Heart left ventricle (tissue), 16 donors: ENCODE data around the gene ADAMTS5. TPM values are rescaled to one million over a fixed set of nuclear protein-coding genes. Genes with fewer than 3 reads are reported as not detected.

Experiments
- ATAC-seq, 4 donors: fragments of 200-7000 bp; cut with Tn5 transposase; one replicate each; pipeline ENCODE4 v1.9.1; 2020 to 2022; ENCODE audit warnings: moderate library complexity in 4 of 4, mild to moderate bottlenecking in 3 of 4, moderate number of reproducible peaks in 1 of 4
- DNase-seq, 5 donors: peaks; one replicate each; pipeline ENCODE4 v3.0.0-alpha.2; 2020
- H3K27ac ChIP-seq, 12 donors: fragments of 200-600 bp; sonication (generic) in 4 of 12; one replicate each; pipeline versions ENCODE4 v1.5.0 to v1.8.0; 2016 to 2022; ENCODE audit warnings: mild to moderate bottlenecking in 2 of 12
- H3K27me3 ChIP-seq, 9 donors: fragments of 200-600 bp; sonication (generic) in 2 of 9; one replicate each; pipeline versions ENCODE4 v1.5.1 to v1.8.0; 2016 to 2022; ENCODE audit warnings: mild to moderate bottlenecking in 3 of 9
- H3K36me3 ChIP-seq, 9 donors: fragments of 200-600 bp; sonication (generic) in 2 of 9; one replicate each; pipeline versions ENCODE4 v1.5.0 to v1.8.0; 2018 to 2022; ENCODE audit warnings: mild to moderate bottlenecking in 2 of 9
- H3K4me1 ChIP-seq, 12 donors: fragments of 200-600 bp; sonication (generic) in 4 of 12; one replicate each; pipeline versions ENCODE4 v1.5.0 to v1.8.0; 2016 to 2022; ENCODE audit warnings: mild to moderate bottlenecking in 3 of 12
- H3K4me3 ChIP-seq, 12 donors: fragments of 200-600 bp; sonication (generic) in 4 of 12; one replicate each; pipeline versions ENCODE4 v1.5.0 to v1.8.0; 2017 to 2022; ENCODE audit warnings: mild to moderate bottlenecking in 9 of 12, moderate library complexity in 4 of 12
- H3K9me3 ChIP-seq, 12 donors: fragments of 200-600 bp; sonication (generic) in 4 of 12; one replicate each; pipeline versions ENCODE4 v1.5.0 to v1.8.0; 2016 to 2022; ENCODE audit warnings: mild to moderate bottlenecking in 1 of 12
- POLR2A ChIP-seq, 2 donors: fragments of 450-650 bp; IDR thresholded peaks; one replicate each; pipeline ENCODE4 v1.6.1; 2017; ENCODE audit warnings: antibody characterized with exemption in 2 of 2, mild to moderate bottlenecking in 2 of 2, moderate library complexity in 2 of 2
- WGBS, 4 donors: extraction: QIAGEN DNeasy Blood & Tissue Kit in 2 of 4; methylation state at CpG; one replicate each; pipeline versions ENCODE4 v1.1.5 to v1.1.7; 2013 to 2018; 5-methylcytosine and 5-hydroxymethylcytosine counted together
- intact Hi-C, 10 donors: fragments of 100-400 bp; cut with DNase I; formaldehyde crosslinking; loops; one replicate each; pipeline versions ENCODE4 v1.11.1 to v1.14.2; 2022
- polyA plus RNA-seq, 2 donors: library from polyadenylated mRNA; stranded (reverse); fragments of 200-250 nt; gene quantifications; one replicate each; pipeline ENCODE4 v1.2.3, GENCODE V29; 2013
- total RNA-seq, 9 donors: library from RNA; depleted of rRNA in 2 of 9; stranded (reverse); fragments of >200 nt in 2 of 9; fragmentation: NEBNext Ultra II Directional in 3 of 9; extraction: Animal tissue kit (Norgen Biotek cat#: 25700) in 3 of 9; gene quantifications; one replicate each; pipeline versions ENCODE4 v1.1.0 to v1.2.4, GENCODE V29; 2016 to 2023
- TF ChIP-seq, protein P1 (sequence below), 12 donors: fragments of 200-600 bp; sonication (generic) in 4 of 12; IDR thresholded peaks; one replicate each; pipeline versions ENCODE4 v1.5.0 to v1.8.0; 2018 to 2022; ENCODE audit warnings: antibody characterized with exemption in 12 of 12, mild to moderate bottlenecking in 5 of 12
- donor health status: ischemic (EF 13 %, LVEDD 7.1; RV severe dilation, severe dysfunction).
- donor health status: healthy with polysubstance abuse.
- donor health status: DM: no; HTN: yes; CAD: no.
- donor health status: DM: no; HTN: no; CAD: no.
- donor health status: ischemic (EF 25% LVEDD 6.9; RV normal size, moderate dysfunction).
- donor health status: ischemic (EF 25% LVEDD 5.7; RV mildly dilated, moderate dysfunction).
- donor health status: healthy.
- donor health status: DM: yes; HTN: yes; CAD: no.
- donor health status: ischemic (EF 35%, LVEDD 5.7; RV mildly dilated, moderate dysfunction).
- donor health status: nonischemic (EF 11% LVEDD 7.7; RV severe dilation, severe dysfunction).
- donor health status: DM: yes; HTN: yes; CAD: no.
- donor health status: PGD.
- donor health status: ischemic (EF 29% LVEDD 5.4; RV normal size, mild dysfunction).
- donor health status: nonischemic (EF 23%, LVEDD 6.1; RV moderate dilation, normal function).

Gene ADAMTS5
- total and polyA plus RNA-seq, 11 donors: 0.98 to 22.7 (median 3.1) TPM

DNA sequence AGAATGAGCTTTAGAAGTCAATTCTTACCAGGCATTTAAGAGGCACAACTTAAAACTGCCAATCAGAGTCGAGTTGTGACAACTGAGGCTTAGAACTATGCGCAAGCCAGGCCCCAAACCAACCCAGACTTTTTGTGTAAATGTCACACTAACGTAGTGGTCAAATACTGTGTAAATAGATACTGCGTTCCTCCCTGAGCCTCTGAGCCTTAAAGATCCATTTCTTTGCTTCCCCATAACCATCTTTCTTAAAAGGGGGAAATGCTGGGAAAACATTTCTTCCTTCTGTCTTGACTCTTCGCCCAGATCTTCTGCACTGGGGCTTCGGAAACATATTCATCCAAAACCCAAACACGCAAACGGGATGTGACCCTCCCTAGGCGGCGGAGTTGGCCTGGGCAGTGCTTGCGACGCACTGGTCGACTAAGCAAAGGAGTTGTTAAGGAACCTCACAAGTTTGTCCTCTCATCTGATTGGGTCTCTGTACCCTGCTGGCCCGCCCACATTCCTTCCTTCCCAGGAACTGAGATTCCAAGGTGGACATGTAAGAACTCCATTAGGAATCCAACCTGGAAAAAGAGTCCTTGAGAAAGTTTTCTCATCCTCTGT lies 2.6 kb downstream of the ADAMTS5 start:
- 81 to 87% (median 84%) methylated on average over 14 of the region's 14 CpGs for WGBS, 4 donors
- DNase-seq (peak; percentile 46 to 73 (median 57)), ATAC-seq (peak; percentile 70 to 78 (median 75))
- Histone ChIP-seq H3K9me3 (no peaks in the 10 kb centered on the region), H3K4me1 (peaks cover 0 to 33% (median 11%) of the 10 kb centered on the region in 12 donors), H3K27ac (peak overlapping the region in 10 of 12 donors; percentile 34 to 82 (median 72)), H3K36me3 (no peaks in the 10 kb centered on the region), H3K27me3 (peaks cover 0 to 54% (median 7%) of the 10 kb centered on the region in 9 donors), H3K4me3 (peak overlapping the region in 10 of 12 donors; percentile 35 to 74 (median 64))
- TF ChIP-seq, protein P1, sequence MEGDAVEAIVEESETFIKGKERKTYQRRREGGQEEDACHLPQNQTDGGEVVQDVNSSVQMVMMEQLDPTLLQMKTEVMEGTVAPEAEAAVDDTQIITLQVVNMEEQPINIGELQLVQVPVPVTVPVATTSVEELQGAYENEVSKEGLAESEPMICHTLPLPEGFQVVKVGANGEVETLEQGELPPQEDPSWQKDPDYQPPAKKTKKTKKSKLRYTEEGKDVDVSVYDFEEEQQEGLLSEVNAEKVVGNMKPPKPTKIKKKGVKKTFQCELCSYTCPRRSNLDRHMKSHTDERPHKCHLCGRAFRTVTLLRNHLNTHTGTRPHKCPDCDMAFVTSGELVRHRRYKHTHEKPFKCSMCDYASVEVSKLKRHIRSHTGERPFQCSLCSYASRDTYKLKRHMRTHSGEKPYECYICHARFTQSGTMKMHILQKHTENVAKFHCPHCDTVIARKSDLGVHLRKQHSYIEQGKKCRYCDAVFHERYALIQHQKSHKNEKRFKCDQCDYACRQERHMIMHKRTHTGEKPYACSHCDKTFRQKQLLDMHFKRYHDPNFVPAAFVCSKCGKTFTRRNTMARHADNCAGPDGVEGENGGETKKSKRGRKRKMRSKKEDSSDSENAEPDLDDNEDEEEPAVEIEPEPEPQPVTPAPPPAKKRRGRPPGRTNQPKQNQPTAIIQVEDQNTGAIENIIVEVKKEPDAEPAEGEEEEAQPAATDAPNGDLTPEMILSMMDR (IDR thresholded peaks at IDR 0.05): no peak
- TF ChIP-seq POLR2A (IDR thresholded peaks at IDR 0.05): peak in 1 of 2 donors; percentile 42
- intact Hi-C loops: loop anchor here in 4 of 10 donors (10.0 kb wide), 4 partner anchors 201 to 601 kb away; no protein-coding TSS in a partner anchor

DNA sequence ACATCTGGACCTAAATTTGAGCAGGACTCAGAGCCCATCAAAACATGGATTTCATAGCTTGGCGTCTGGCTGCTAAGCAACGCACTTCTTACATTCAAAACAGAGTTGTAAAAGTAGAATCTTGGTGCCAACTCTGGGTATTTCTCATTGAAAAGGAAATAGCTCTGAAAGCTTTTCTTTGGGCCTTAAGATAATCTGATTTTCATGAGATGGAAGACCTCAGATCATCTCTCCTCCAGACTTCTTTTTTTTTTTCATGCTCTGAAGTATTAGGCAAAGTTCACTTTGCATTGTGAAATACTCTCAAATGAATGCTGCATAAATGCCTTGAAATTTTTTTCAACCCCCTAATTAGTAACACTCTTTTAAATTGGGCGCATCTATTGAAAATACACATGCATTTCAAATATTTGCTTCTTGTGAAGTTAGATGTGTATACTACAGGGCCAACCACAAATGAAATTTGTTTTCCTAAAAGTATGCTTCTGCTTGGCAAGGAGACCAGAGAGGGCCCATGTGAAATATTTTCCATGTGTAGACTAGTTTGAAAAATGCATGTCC lies 4.2 kb downstream of the ADAMTS5 start:
- TF ChIP-seq, protein P1 (IDR thresholded peaks at IDR 0.05): no peak
- TF ChIP-seq POLR2A (IDR thresholded peaks at IDR 0.05): no peak
- H3K27ac ChIP-seq: peak overlapping the region in 8 of 12 donors; percentile 22 to 82 (median 66)
- H3K9me3 ChIP-seq: no peaks in the 10 kb centered on the region
- peaks cover 0 to 39% (median 15%) of the 10 kb centered on the region in 12 donors for H3K4me1 ChIP-seq
- intact Hi-C loops: loop anchor here in 4 of 10 donors (10.0 kb wide), 4 partner anchors 202 to 602 kb away; no protein-coding TSS in a partner anchor
- DNase-seq (no peak), ATAC-seq (no peak)
- H3K36me3 ChIP-seq: no peaks in the 10 kb centered on the region
- H3K4me3 ChIP-seq: peak overlapping the region in 8 of 12 donors; percentile 19 to 74 (median 64)
- WGBS, 4 donors: 72 to 91% (median 85%) methylated on average over 3 of the region's 3 CpGs
- peaks cover 0 to 42% (median 7%) of the 10 kb centered on the region in 9 donors for H3K27me3 ChIP-seq

DNA sequence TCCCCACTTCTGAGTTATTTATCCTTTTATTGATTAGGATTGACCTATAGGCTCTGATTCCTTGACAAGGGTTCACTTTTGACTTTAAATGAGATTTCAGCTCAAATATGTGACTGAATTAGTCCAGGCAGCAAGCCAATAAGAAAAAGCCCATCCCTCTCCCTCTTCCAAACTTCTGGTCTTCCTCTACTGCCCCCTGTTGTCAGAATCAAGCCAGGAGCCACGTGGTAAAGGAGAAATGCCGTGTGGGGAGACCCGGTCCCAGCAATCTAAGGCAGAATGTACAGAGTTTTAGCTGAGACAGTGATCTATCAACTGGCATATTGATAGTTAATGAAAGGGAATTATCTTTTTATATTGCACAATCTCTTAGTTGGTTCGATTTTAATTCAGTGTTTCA lies 5.2 kb downstream of the ADAMTS5 start:
- Histone ChIP-seq H3K4me3 (peak overlapping the region in 2 of 12 donors; percentile 5 to 19), H3K36me3 (no peaks in the 10 kb centered on the region), H3K27me3 (peaks cover 0 to 33% (median 7%) of the 10 kb centered on the region in 9 donors), H3K4me1 (peaks cover 0 to 37% (median 13%) of the 10 kb centered on the region in 12 donors), H3K9me3 (no peaks in the 10 kb centered on the region), H3K27ac (peak overlapping the region in 1 of 12 donors; percentile 82)
- TF ChIP-seq POLR2A (IDR thresholded peaks at IDR 0.05): no peak
- TF ChIP-seq, protein P1 (IDR thresholded peaks at IDR 0.05): peak in 4 of 12 donors; percentile 14 to 39 (median 33)
- WGBS, 4 donors: 57 to 71% (median 63%) methylated on average over 4 of the region's 4 CpGs
- intact Hi-C loops: loop anchor here in 4 of 10 donors (10.0 kb wide), 4 partner anchors 203 to 603 kb away; no protein-coding TSS in a partner anchor
- ATAC-seq (no peak), DNase-seq (no peak)

DNA sequence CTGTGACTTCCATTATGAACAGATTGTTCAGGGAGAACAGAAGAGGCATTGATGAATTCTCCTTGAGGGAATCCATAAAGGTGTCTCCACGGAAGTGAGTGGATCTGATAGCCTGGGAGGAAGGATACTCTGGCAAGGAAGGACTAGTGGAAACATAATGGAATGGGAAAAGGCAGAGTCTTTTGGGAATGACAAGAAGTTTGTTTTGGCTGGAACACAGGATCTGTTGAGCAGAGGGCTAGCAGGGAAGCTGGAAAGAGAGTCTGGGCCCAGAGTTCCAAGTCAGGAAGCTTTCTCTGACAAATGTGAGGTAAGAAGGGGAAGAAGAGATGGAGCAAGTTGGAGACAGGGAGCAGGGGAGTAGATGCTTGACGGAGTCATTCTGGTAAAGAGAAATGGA lies 8.1 kb downstream of the ADAMTS5 start:
- Histone ChIP-seq H3K27ac (peak overlapping the region in 3 of 12 donors; percentile 35 to 51 (median 39)), H3K36me3 (peaks cover 0 to 5% (median 0%) of the 10 kb centered on the region in 9 donors), H3K27me3 (peaks cover 0 to 7% (median 0%) of the 10 kb centered on the region in 9 donors), H3K4me3 (no peak overlapping the region), H3K9me3 (no peaks in the 10 kb centered on the region), H3K4me1 (peaks cover 0 to 31% (median 4%) of the 10 kb centered on the region in 12 donors)
- TF ChIP-seq, protein P1 (IDR thresholded peaks at IDR 0.05): no peak
- no peak for TF ChIP-seq POLR2A (IDR thresholded peaks at IDR 0.05)
- ATAC-seq (peak in 3 of 4 donors; percentile 68 to 77 (median 73)), DNase-seq (peak in 3 of 5 donors; percentile 22 to 30 (median 28))
- intact Hi-C loops: no loop called here
- 44 to 55% (median 48%) methylated on average over 2 of the region's 2 CpGs for WGBS, 4 donors
